Measurements from ENCODE around the gene DNAJC5.

Gene DNAJC5

GRCh38 chr20:63942969-63943807 is 48.3 kb downstream of the DNAJC5 start:
- 0 out of 2 replicates have a peak, but pooled peaks cover 4% of the 10 kb centered on the region for H4K20me1 ChIP-seq (ENCODE audit: control insufficient read depth, insufficient read depth, low read depth, low read length)
- no peak overlapping the region for H3K4me2 ChIP-seq (ENCODE audit: low read length)
- H3K79me2 ChIP-seq (ENCODE audit: control insufficient read depth, low read length), result peaks cover 32% of the 10 kb centered on the region
- H3K4me1 ChIP-seq (ENCODE audit: control insufficient read depth, low read length), result peaks cover 14% of the 10 kb centered on the region
- H3K27me3 ChIP-seq (ENCODE audit: control insufficient read depth, low read length), result no peaks in the 10 kb centered on the region
- no peak for TF ChIP-seq EZH2phosphoT487 (IDR thresholded peaks at IDR 0.05; ENCODE audit: borderline replicate concordance, low read length)
- no peak for TF ChIP-seq CTCF (IDR thresholded peaks at IDR 0.05; ENCODE audit: low read depth, low read length, poor library complexity, severe bottlenecking)
- no peaks in the 10 kb centered on the region; the same call in 1 of the 2 replicates for H3F3A ChIP-seq (ENCODE audit: control insufficient read depth, insufficient read depth)
- no peak overlapping the region for H3K4me3 ChIP-seq (ENCODE audit: low read length)
- no peaks in the 10 kb centered on the region for H3K9me3 ChIP-seq (ENCODE audit: control insufficient read depth, insufficient read depth, low read length)
- no peak overlapping the region for H3K27ac ChIP-seq (ENCODE audit: low read depth, low read length)
- H3K36me3 ChIP-seq (ENCODE audit: control insufficient read depth, low read length), result peaks cover 59% of the 10 kb centered on the region
- no peaks in the 10 kb centered on the region for H3K9me2 ChIP-seq (replicated peaks; ENCODE audit: control insufficient read depth, low read length)

- H3K79me2 ChIP-seq (ENCODE audit: control insufficient read depth, low read length), result peaks cover 38% of the 10 kb centered on the region
- H3K9me3 ChIP-seq (ENCODE audit: control insufficient read depth, insufficient read depth, low read length), result no peaks in the 10 kb centered on the region
- H3K4me1 ChIP-seq (ENCODE audit: control insufficient read depth, low read length), result peaks cover 17% of the 10 kb centered on the region
- no peaks in the 10 kb centered on the region for H3K27me3 ChIP-seq (ENCODE audit: control insufficient read depth, low read length)
- H4K20me1 ChIP-seq (ENCODE audit: control insufficient read depth, insufficient read depth, low read depth, low read length), result 0 out of 2 replicates have a peak, but pooled peaks cover 4% of the 10 kb centered on the region
- peaks cover 3% of the 10 kb centered on the region; the same call in 1 of the 2 replicates for H3F3A ChIP-seq (ENCODE audit: control insufficient read depth, insufficient read depth)
- no peaks in the 10 kb centered on the region for H3K9me2 ChIP-seq (replicated peaks; ENCODE audit: control insufficient read depth, low read length)
- no peak overlapping the region for H3K4me2 ChIP-seq (ENCODE audit: low read length)
- peaks cover 58% of the 10 kb centered on the region for H3K36me3 ChIP-seq (ENCODE audit: control insufficient read depth, low read length)
- H3K27ac ChIP-seq (ENCODE audit: low read depth, low read length), result no peak overlapping the region
- H3K4me3 ChIP-seq (ENCODE audit: low read length), result no peak overlapping the region
- no peak for TF ChIP-seq CTCF (IDR thresholded peaks at IDR 0.05; ENCODE audit: low read depth, low read length, poor library complexity, severe bottlenecking)
- no peak for TF ChIP-seq EZH2phosphoT487 (IDR thresholded peaks at IDR 0.05; ENCODE audit: borderline replicate concordance, low read length)
Measured at GRCh38 chr20:63943808-63944077, 48.8 kb downstream of the DNAJC5 start.

GRCh38 chr20:63944078-63944941 is 49.4 kb downstream of the DNAJC5 start:
- Histone ChIP-seq H3K27ac (ENCODE audit: low read depth, low read length) (no peak overlapping the region), H3K9me2 (replicated peaks; ENCODE audit: control insufficient read depth, low read length) (no peaks in the 10 kb centered on the region), H3F3A (ENCODE audit: control insufficient read depth, insufficient read depth) (peaks cover 6% of the 10 kb centered on the region; the same call in 1 of the 2 replicates), H3K27me3 (ENCODE audit: control insufficient read depth, low read length) (no peaks in the 10 kb centered on the region), H3K4me2 (ENCODE audit: low read length) (no peak overlapping the region), H3K36me3 (ENCODE audit: control insufficient read depth, low read length) (peaks cover 52% of the 10 kb centered on the region), H3K4me1 (ENCODE audit: control insufficient read depth, low read length) (peaks cover 23% of the 10 kb centered on the region), H3K4me3 (ENCODE audit: low read length) (no peak overlapping the region), H3K79me2 (ENCODE audit: control insufficient read depth, low read length) (peaks cover 44% of the 10 kb centered on the region), H4K20me1 (ENCODE audit: control insufficient read depth, insufficient read depth, low read depth, low read length) (0 out of 2 replicates have a peak, but pooled peaks cover 4% of the 10 kb centered on the region), H3K9me3 (ENCODE audit: control insufficient read depth, insufficient read depth, low read length) (no peaks in the 10 kb centered on the region)
- TF ChIP-seq EZH2phosphoT487 (IDR thresholded peaks at IDR 0.05; ENCODE audit: borderline replicate concordance, low read length) (no peak), CTCF (IDR thresholded peaks at IDR 0.05; ENCODE audit: low read depth, low read length, poor library complexity, severe bottlenecking) (no peak)

All from DOHH2 (cell line).